ENCODE results near the gene SLC25A17.

DNA sequence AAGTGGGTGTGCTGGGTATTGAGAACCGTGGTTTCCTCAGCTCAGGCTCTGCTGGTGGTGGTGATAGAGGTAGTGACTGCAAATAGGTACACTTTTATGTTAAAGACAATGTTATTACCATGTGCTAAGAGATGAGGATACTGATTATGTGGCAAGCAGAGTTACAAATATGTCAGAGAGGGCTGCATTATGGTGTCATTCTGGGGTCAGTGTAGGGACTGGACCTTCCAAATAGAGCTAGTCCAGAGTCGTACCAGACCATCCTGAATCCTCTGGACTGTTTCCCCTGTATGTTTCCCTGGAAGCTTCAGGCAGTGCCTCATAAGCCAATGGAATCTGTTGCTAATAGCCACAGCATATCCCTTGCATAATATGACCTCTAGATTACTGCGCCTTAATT is 42.9 kb upstream of the SLC25A17 start, which contains the start of gene DNAJB7:
- TF ChIP-seq, protein P1, sequence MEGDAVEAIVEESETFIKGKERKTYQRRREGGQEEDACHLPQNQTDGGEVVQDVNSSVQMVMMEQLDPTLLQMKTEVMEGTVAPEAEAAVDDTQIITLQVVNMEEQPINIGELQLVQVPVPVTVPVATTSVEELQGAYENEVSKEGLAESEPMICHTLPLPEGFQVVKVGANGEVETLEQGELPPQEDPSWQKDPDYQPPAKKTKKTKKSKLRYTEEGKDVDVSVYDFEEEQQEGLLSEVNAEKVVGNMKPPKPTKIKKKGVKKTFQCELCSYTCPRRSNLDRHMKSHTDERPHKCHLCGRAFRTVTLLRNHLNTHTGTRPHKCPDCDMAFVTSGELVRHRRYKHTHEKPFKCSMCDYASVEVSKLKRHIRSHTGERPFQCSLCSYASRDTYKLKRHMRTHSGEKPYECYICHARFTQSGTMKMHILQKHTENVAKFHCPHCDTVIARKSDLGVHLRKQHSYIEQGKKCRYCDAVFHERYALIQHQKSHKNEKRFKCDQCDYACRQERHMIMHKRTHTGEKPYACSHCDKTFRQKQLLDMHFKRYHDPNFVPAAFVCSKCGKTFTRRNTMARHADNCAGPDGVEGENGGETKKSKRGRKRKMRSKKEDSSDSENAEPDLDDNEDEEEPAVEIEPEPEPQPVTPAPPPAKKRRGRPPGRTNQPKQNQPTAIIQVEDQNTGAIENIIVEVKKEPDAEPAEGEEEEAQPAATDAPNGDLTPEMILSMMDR (IDR thresholded peaks at IDR 0.05), result no peak
- TF ChIP-seq EP300 (IDR thresholded peaks at IDR 0.05) (no peak), POLR2A (IDR thresholded peaks at IDR 0.05) (no peak)
